HG02870 (cell line): ENCODE results near the gene MEST.
"Not testable (repeated sequence)": the region's sequence is repeated elsewhere in the genome, so short reads cannot be mapped to it uniquely, and the experiment has no call there.

Source experiments
- ATAC-seq: cut with Tn5 transposase; IDR thresholded peaks from one replicate; pipeline ENCODE4 v1.9.1; 2021; ENCODE audit warnings: mild to moderate bottlenecking, moderate library complexity; ENCODE audit not compliant: unreplicated experiment

The MEST gene

GRCh38 chr7:130521258-130521951 is 29.5 kb downstream of the MEST start:
- ATAC-seq = no peak

GRCh38 chr7:130523519-130524125 is 31.7 kb downstream of the MEST start:
- ATAC-seq = not testable (repeated sequence)

DNA sequence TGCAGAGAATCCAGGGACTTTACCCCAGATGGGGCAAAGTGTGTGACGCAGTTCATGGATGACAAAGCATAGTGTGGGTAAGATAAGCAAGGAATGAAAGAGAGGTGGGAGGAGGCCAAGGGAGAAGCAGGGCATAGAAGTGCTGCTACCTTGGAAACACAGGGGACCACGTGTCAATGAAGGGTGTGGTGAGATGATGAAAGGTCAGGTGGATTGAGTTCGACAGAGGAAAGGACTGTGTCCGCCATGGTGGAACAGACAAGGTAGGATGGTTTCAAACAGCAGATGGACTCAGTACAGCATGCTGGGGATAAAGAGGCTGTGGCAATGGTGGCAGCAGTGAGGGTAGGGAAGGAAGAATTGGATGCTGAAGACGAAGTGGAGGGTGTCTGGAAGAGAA is 32.7 kb downstream of the MEST start:
- no peak for ATAC-seq

- not testable (repeated sequence) for ATAC-seq
Observed at GRCh38 chr7:130527752-130528355, 36.0 kb downstream of the MEST start.

DNA sequence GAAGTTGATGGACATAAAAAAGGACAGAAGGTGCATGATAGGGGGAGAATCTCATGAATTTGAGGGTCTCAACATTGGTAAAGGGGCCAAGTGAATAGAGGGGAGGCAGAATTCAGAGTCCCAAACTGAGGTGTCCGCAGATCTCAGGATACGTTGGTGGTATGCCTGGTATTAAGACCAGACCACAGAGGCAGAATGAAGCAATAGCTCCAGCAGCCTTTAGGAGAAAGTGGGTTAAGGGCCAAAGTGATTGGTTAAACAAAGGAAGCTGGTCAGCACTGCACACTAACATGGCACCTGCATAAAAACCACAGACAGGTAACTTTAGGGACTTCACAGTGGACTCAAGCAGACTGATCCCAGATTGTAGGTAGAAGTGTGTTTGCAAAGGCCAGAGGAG is 37.5 kb downstream of the MEST start:
- ATAC-seq = no peak

- not testable (repeated sequence) for ATAC-seq
Observed at GRCh38 chr7:130537894-130538293, 46.0 kb downstream of the MEST start.

DNA sequence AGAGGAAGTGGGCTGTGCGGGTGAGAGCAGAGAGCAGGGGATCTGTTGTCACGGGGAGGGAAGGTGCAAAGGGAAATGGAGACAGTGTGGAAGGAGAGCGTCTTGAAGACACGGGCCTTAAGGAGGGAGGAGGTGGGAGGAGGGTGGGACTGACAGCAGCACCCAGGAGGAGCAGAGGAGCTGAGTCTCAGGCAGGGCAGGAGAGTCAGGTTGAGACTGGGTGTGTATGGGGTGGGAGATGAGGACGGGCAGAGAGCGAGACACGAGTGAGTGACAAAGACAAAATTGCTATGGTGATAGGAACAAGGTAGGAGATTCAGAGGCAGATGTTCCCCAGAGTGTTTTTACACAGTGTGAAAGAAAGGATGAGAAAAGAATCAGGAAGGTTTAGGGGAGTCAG is 49.4 kb downstream of the MEST start:
- not testable (repeated sequence) for ATAC-seq

DNA sequence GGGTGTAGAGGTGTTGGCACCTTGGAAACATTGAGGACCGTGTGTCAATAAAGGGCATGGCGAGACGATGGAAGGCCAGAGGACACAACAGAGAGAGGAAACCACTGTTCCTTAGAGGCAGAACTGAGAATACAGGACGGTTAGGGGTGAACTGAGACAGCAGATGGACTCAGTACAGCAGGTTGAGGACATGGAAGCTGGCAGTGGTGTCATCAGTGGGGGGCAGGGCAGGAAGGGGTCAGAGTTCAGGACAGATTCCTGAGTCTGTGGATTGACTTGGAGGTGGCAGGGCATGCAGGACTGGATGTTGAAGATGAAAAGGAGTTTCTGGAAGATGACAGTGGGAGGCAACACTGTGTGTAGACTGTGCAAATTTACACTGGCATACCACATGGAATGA is 50.4 kb downstream of the MEST start:
- not testable (repeated sequence) for ATAC-seq

GRCh38 chr7:130543487-130544010 is 51.7 kb downstream of the MEST start:
- ATAC-seq = no peak

DNA sequence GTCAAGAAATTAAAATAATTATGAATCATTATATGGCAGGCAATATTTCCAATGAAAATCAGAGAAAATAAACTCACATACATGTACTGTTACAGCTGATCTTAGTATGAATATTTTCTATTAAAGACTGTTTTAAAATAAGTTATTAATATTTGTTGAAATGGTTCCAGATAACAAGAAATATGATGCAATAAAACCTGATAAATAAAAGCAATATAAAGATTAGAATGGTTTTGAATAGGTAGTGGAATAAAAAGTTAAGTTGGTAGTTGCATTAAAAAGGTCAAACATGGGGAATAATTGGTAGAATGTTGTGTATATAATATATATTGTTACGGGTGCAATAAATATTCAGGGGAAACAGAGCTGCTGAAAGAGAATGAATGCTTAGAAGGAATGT is 52.5 kb downstream of the MEST start:
- ATAC-seq = no peak

DNA sequence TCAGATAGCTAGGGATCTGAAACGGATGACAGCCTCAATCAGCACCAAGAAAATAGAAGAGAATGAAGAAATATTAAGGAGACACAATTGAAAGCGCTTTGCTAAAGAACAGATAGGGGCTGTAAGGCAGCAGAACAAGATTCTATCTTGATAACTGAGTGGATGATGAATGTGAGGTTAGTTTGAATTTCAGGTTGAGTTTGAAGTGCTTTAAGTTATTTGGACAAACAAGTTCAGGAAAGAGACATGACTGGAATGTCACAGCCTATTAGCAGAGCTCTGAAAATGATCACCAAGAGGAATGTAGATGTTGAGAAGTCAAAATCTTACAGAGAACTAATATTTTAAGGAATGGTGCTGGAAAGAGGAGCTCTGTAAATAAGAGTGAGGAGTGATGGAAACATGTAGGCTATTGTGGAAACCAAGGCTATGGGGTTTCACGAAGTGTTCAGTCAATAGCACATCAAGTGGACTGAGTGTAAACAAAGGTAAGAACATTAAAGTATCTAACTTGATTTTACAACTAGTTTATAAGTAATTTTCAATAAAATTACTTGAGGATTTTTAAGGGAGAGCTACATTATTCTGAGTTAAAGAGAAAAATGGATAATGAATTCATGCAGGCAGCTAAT is 61.6 kb downstream of the MEST start:
- ATAC-seq = no peak

DNA sequence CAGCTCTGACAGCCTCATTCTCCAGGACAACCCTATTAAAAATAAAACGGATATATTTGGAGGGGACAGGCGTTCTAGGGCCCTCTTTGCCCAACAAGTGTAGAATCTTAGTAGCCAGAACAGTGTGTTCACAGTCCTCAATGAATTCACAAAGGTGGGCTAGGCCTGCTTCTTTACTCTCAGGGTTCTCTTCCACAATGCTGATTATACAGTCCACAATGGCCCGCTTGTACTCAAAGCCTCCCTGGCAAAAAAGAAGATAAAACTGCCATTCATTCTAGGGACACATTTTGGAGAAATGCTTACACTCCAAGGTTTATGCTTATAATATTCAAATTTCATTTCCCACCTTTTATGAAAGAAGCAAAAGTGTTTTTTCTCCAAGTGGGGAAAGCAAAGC is 62.6 kb downstream of the MEST start:
- ATAC-seq = no peak
